ENCODE data around the gene CENPK.

DNA sequence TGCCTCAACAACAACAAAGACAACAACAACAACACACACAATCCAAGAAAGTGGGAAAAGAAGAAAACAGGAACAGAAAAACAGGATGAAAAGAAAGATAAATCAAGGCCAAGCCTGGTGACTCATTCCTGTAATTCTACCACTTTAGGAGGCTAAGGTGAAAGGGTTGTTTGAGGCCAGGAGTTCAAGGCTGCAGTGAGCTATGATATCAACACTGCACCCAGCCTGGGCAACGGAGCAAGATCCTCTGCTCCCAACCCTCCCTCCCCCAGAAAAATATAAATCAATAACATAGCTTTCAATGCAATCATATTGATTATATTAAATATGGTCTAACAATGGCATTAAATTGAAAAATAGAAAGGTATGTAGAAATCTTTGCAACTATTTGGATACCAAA lies 32.1 kb downstream of the CENPK start:
- TF ChIP-seq ZFX (IDR thresholded peaks at IDR 0.05) = no peak
- TF ChIP-seq, protein P1, sequence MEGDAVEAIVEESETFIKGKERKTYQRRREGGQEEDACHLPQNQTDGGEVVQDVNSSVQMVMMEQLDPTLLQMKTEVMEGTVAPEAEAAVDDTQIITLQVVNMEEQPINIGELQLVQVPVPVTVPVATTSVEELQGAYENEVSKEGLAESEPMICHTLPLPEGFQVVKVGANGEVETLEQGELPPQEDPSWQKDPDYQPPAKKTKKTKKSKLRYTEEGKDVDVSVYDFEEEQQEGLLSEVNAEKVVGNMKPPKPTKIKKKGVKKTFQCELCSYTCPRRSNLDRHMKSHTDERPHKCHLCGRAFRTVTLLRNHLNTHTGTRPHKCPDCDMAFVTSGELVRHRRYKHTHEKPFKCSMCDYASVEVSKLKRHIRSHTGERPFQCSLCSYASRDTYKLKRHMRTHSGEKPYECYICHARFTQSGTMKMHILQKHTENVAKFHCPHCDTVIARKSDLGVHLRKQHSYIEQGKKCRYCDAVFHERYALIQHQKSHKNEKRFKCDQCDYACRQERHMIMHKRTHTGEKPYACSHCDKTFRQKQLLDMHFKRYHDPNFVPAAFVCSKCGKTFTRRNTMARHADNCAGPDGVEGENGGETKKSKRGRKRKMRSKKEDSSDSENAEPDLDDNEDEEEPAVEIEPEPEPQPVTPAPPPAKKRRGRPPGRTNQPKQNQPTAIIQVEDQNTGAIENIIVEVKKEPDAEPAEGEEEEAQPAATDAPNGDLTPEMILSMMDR (conservative IDR thresholded peaks at IDR 0.05) = no peak

Measured in C4-2B (cell line).